GM20431 (cell line): ENCODE measurements around the gene MAPK13.
"Not testable (repeated sequence)": the region's sequence is repeated elsewhere in the genome, so short reads cannot be mapped to it uniquely, and the experiment has no call there.

Experiments used
- in situ Hi-C: fragments of 300-500 bp; cut with MseI, MboI; formaldehyde crosslinking; loops from one replicate; pipeline ENCODE4 v1.15.0; 2020; ENCODE audit warnings: low sequenced_read_pairs; ENCODE audit not compliant: unreplicated experiment

Gene MAPK13

DNA sequence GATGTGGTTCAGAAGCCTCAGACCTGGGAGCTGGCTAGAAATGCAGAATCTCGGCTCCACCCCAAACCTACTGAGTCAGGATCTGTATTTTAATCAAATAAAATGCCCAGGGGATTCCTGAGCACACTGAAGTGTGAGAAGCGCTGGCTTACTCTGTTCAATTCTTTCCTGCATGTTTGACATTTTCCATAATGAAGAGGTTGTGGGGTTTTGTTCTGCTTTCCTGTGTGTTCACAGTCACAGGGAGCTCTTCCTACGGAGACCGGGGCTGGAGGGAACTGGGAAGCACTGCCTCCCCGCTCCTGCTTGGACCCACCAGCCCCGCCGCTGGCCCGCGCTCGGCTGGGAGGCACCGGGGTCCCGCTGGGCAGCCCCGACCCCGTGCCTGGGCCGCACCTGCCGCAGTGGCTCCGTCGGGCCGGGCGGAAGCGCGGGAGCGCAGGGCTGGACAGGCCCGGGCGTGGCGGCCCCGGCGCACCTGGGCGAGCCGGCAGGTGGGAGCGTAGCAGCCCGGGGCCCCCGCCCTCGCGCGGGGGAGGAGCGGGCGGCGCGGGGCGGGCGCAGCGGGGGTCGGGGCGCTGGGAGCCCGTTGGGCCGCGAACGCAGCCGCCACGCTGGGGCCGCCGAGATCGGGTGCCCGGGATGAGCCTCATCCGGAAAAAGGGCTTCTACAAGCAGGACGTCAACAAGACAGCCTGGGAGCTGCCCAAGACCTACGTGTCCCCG is at the start of gene MAPK13:
MAPK13 (plus strand) TSS at position 573 of the 726 bp plus-strand sequence; CDS start at position 643, 70 bp downstream.
- in situ Hi-C loops = no loop called here

DNA sequence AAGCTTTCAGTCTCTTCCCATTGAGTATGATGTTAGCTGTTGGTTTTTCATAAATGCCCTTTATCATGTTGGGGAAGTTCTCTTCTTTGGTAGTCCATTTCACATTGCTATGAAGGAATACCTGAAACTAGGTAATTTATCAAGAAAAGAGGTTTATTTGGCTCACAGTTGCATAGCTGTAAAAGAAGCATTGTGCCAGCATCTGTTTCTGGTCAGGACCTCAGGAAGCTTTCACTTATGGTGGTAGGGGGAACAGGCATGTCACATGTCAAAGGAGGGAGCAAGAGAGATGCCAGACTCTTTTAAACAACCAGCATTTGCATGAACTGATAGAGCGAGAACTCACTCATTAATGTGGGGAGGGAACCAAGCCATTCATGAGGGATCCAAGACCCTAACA is 48.0 kb upstream of the MAPK13 start:
- in situ Hi-C loops = no loop called here

DNA sequence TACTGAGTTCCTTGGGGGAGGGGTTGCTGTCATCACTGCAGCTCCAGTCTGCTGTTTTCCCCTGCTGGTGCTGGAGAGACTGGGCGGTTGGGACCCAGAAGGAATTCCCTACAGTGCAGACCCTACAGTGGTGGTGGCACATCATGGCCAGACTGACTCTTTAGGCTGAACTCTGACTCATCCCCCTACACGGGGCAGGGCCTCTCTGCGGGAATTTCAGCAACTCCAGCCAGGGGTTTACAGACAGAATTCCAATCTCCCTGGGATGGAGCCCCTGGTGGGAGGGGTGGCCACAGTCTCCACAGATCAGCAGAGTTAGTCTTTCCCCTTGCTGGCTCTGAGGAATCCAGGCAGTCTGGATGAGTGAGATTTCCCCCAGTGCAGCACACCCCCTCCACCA is 46.9 kb upstream of the MAPK13 start:
- in situ Hi-C loops = no loop called here

DNA sequence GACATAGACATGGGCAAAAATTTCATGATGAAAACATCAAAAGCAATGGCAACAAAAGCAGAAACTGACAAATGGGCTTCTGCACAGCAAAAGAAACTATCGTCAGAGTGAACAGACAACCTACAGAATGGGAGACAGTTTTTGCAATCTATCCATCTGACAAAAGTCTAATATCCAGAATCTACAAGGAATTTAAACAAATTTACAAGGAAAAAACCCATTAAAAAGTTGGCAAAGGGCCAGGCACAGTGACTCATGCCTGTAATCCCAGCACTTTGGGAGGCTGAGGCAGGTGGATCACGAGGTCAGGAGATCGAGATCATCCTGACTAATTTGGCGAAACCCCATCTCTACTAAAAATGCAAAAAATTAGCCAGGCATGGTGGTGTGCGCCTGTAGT is 42.1 kb upstream of the MAPK13 start:
- in situ Hi-C loops = not testable (repeated sequence)

DNA sequence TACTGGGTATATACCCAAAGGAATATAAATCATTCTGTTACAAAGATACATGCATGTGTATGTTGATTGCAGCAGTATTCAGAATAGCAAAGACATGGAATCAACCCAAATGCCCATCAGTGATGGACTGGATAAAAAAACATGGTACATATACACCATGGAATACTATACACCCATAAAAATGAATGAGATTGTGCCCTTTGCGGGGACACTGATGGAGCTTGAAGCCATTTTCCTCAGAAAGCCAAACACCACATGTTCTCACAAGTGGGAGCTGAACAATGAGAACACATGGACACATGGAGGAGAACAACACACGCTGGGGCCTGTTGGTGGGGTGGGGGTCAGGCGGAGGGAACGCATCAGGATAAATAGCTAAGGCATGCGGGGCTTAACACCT is 41.3 kb upstream of the MAPK13 start:
- in situ Hi-C loops = no loop called here

DNA sequence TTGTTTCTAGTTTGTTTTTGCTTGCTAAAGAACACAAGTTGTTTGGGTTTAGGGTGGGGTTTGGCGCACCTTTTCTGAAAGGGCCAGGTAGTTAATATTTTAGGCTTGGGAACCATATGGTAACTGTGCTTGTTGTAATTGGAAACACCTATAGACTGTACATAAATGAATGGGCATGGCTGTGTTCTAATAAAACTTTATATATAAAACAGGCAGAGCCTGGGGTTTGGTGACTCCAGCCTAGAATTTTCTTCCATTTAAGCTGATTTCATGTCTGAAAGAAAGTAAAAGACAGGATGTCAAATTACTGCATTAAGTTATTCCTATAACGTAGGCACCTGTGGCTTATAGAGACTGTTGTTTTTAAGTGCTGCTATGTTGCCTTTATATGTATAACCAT is 36.1 kb upstream of the MAPK13 start:
- in situ Hi-C loops = no loop called here

DNA sequence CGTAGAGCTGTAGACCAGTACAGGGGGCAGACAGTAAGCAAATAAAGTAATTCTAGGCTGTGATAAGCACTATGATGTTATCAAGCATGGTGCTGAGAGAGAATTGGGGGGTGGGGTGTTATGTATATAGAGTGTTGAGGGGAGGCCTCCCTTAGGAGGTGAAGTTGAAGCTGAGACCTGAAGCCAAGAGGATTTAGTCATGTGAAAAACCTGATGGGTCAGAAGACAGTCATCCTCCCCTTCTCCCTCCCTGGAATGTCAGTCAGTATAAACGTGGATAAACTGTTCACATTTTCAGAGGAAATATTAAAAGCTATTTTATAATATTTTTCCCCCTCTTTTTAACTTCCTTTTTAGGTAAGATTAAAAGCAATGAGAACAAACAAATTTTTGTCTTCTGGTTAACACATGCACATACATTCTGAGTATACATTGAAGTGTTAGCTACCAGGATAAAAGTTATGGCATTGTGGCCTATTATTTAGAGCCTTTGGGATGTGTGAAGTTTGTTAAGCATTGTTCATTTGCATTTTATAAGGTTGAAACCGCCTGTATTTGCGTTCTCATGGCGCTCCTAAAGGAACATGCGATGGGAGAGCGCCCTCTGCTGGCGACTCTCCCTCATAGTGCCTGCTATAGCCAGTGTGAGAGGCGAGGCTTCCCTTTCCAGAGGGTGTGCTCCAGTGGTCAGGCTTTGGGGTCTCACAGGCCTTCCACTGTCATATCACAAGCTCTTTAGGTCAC is 35.4 kb upstream of the MAPK13 start:
- in situ Hi-C loops = no loop called here

DNA sequence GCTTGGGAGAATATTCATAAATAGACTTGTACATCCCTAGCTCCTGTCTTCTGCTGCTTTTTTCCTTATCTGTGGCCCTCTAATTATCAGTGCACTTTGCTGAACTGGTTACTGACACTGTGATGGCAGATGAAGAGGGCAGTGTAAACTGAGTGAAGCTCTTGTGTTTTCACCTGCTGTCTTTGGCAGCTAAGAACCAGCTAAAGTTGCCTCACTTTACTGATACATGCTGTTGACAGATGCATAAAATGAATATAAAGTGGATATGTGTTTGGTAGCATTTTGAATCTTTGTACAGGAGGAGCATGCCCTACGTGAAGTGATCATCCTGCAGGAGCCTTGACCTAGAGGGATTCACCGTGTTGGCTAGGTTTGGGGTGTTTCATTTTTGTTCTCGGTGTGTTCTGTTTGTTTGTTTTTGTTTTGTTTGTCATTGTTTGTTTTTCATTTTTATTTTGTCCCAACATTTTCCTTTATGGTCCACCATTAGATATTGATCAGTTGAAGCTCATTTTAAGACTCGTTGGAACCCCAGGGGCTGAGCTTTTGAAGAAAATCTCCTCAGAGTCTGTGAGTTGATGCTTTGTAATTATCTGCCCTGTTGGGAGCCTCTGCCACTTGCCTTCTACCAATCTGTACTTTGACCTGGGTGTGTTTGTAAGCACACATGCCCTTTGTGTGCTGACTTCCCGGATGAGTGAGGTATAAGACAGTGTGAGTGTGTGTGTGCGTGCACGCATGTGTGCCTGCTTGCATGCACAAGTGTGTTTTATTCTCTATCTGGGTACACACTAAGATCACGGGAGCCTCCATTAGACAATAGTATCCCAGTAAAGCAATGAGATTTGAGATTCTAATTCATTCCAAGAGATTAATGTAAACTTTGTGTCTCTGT is 34.6 kb upstream of the MAPK13 start:
- in situ Hi-C loops = no loop called here

DNA sequence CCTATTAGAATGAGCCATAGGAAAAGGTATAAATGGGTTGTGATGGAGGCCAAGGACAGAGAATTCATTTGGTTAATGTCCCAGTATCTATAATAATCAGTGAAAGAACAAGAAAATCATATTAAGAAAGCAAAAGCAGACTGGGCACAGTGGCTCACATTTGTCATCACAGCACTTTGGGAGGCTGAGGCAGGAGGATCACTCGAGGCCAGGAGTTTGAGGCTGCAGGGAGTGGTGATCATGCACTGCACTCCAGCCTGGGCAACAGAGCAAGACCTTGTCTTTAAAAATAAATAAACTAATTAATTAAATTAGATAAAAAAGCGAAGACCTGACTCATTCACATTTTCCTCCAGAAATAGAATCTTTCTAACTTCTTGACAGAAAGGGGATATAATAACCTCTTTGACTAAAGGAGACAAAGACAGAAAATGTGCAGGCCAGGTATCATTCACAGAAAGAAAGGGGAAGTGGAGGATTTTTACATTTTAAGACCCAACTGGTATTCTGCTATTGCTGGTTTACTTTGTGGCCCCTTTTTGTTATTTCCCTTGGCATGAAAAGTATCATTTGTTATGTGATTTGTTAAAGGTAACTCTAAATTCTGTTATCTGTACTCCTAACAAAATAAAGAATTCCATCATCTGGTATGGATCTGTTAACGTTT is 31.9 kb upstream of the MAPK13 start:
- in situ Hi-C loops = no loop called here

DNA sequence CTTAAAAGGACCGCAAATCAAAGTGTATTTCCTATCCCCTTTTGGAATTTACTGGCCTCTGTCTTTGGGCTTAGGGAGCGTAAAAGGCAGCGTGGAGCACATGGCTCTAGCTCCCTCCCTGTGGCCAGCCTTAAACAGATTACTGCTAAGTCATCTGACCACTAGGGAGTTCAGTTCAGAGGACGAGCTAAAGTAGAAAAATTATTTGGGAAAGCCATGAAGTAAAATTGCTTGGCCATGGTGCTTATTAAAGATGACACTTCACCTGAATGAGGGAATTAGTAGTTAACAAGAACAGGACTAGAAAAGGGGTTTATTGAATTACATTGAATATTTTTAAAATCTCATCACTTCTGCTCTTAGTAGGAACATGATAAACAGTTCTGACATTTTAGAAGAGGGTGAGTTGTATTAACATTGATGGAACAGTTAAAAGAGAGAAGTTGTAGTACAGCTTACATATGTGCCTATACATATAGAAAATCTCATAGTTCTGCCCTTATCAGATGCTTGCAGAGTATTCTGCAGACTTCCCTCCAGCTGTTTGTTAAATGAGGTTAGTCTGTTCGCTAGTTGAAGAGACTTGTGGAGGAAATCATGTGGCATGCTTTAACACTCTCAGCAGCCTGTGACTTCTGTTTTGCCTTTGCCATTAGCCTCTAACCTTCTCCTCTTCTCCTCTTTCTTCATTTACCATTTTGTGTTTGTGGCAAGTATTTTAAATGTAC is 31.2 kb upstream of the MAPK13 start:
- in situ Hi-C loops = no loop called here

DNA sequence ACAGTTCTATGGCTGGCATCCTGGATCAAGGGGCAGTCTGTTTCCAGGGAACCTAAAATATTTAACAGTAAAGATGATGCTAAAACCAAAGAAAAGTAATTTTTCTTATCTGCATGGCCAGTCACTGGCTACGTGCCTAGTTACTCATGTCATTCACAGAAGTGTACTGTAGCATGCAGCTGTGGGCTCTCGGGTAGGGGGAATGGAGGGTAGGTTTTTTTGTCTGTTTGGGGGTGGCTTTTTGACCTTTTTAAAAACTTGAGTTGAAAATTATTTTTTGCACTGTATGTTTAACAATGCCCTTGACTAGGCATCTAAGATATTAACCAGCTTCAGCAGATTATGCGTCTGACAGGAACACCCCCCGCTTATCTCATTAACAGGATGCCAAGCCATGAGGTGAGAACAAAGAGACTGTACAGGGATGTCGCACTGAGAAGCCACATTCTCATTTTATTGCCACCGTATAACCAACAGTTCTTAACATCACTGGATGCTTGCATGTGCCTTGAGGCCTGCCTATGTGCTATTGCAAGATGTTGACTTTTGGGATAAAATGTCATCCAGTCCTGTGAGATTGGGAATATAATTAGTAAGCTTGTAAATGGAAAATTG is 30.3 kb upstream of the MAPK13 start:
- in situ Hi-C loops = no loop called here

DNA sequence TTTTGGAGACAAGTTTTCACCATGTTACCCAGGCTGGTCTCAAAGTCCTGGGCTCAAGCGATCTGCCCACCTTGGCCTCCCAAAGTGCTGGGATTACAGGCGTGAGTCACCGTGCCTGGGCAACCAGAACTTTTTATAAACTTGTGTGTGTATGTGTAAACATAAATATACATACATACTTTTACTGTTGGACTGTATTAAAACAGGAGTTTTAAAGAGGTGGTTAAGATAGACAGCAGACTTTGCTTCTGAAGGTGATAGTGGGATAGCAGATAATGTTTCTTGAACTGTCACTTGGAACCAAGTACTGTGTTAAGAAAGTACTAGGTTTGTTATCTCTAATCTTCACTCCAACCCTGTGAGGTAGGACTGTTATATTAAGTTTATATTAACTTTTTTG is 28.6 kb upstream of the MAPK13 start:
- in situ Hi-C loops = no loop called here

DNA sequence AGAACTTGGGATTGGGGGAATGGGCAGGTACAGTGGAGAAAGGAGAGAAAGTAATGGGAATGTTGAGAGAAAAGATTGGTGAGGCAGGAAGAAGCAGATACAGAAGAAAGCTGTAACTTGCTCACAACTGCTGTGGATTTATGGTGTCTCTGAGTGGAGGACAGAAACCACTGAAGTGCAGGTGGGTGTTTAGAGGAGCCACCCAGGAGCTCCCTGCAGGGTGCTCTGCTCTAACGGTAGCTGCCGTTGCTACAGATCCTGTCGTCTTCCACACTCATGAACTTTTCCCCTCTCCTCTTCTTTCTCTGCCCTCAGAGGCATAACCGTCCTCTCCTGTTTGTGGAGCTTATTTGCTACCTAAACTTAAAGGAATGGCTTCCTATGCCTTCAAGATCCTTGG is 27.5 kb upstream of the MAPK13 start:
- in situ Hi-C loops = no loop called here

DNA sequence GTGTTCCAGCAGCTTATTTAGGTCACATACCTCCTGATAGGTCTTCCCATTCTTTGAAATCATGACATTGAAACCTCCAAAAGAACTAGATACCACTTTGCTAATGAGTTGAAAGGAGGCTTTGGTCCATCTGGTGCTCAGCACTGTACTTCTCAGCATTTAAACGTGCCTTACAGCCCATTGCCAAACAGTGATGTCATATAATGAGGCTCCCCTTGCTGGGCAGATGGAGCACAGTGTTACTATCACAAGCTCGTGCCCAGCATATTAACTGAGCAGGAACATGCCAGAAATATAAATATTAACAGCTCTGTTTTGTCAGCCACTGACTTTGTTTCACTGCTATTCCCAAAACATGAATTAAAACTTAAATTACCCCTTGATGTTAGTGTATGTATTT is 25.5 kb upstream of the MAPK13 start:
- in situ Hi-C loops = no loop called here

DNA sequence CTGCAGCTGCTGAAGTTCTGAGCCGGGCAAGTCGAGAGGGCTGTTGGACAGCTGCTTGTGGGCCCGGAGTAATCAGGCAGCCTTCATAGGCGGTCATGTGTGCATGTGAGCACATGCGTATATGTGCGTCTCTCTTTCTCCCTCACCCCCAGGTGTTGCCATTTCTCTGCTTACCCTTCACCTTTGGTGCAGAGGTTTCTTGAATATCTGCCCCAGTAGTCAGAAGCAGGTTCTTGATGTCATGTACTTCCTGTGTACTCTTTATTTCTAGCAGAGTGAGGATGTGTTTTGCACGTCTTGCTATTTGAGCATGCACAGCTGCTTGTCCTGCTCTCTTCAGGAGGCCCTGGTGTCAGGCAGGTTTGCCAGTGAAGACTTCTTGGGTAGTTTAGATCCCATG is 21.2 kb upstream of the MAPK13 start:
- in situ Hi-C loops = no loop called here

DNA sequence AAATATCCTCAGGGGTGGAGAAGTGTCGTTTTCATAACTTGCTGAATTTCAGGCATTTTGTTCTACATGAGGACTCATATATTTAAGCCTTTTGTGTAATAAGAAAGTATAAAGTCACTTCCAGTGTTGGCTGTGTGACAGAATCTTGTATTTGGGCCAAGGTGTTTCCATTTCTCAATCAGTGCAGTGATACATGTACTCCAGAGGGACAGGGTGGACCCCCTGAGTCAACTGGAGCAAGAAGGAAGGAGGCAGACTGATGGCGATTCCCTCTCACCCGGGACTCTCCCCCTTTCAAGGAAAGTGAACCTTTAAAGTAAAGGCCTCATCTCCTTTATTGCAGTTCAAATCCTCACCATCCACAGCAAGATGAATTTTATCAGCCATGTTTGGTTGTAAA is 20.3 kb upstream of the MAPK13 start:
- in situ Hi-C loops = no loop called here

DNA sequence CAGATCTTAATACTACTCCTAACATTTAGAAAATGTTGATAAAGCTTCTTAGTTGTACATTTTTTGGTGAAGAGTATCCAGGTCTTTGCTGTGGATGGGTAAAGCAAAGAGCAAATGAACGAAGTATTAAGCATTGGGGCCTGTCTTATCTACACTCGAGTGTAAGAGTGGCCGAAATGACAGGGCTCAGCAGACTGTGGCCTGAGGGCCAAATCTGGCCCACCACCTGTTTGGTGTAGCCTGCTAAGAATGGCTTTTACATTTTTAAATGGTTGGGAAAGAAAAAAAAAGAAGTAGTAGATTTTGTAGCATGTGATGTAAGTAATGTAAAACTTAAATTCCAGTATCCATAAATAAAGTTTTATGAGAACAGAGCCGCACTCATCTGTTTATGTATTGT is 19.4 kb upstream of the MAPK13 start:
- in situ Hi-C loops = no loop called here

DNA sequence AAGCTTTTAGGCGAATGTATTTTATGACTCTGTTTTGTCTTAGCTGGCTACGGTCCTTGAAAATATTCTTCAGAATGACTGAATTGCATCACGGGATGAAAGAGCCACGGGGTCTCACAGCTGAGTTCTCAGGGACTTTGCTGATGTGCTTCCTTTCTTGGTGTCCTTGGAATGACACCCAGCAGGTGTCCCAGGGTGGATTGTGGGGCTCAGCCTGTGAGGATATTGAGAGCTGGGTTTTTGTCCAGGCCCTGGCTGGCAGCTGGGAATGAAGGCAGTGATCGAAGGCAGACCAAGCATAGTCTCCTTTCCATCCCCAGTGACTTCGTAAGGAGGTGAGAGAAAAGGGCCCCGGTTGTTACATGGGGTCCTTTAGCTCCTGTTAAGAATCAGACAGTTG is 18.8 kb upstream of the MAPK13 start:
- in situ Hi-C loops = no loop called here

DNA sequence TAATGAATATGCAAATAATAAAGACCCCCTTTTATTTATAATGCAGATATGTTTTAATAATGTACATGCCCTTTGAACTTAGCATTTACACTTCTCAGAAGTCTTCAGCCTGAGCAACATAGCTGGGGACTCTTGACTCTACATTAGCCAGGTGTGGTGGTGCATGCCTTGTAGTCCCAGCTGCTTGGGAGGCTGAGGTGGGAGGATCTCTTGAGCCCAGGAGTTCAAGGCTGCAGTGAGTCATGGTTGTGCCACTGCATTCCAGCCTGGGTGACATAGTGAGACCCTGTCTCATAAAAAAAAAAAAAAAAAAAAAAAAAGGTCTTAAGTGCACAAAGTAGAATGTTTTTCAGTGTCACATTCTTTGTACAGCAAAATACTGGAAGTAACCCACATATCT is 17.3 kb upstream of the MAPK13 start:
- in situ Hi-C loops = no loop called here
